IMR-90 (cell line): ENCODE data around the gene SH2D1B. TPM values are rescaled to one million over a fixed set of nuclear protein-coding genes. Genes with fewer than 3 reads are reported as not detected.

Experiments
- ATAC-seq: fragments of 200-7000 bp; cut with Tn5 transposase; 2 replicates; pipeline ENCODE4 v1.9.1; 2020; ENCODE audit warnings: low read depth, mild to moderate bottlenecking, moderate library complexity
- BruUV-seq: library from RNA; stranded (reverse); fragments of 400-500 nt; replicated peaks from 2 replicates; lab custom pipeline; 2021; lab: Mats Ljungman, UMichigan
- CTCF ChIA-PET: fragments of 300-600 bp; formaldehyde crosslinking; extraction: SDS; loops from one replicate; lab custom pipeline; 2021; ENCODE audit warnings: antibody characterized with exemption; lab: Yijun Ruan, JAX
- POLR2A ChIA-PET: fragments of 300-600 bp; sonication (Branson Sonifier 250); formaldehyde crosslinking; loops from one replicate; lab custom pipeline; 2022; ENCODE audit warnings: antibody characterized with exemption; ENCODE audit not compliant: unreplicated experiment; lab: Charles Lee
- DNase-seq: peaks from one replicate; pipeline ENCODE4 v3.0.0; 2013
- H2AFZ ChIP-seq: replicated peaks from 2 replicates; pipeline ENCODE3; 2013; ENCODE audit warnings: low read length, mild to moderate bottlenecking; ENCODE audit not compliant: poor library complexity
- H2AK5ac ChIP-seq: 2 replicates; pipeline ENCODE4 v1.6.1; 2013; ENCODE audit warnings: low read depth, low read length, inconsistent platforms
- H2AK9ac ChIP-seq: replicated peaks from 2 replicates; pipeline ENCODE3; 2013; ENCODE audit warnings: mild to moderate bottlenecking, low read depth, low read length, moderate library complexity; ENCODE audit not compliant: poor library complexity
- H2BK120ac ChIP-seq: 2 replicates; pipeline ENCODE4 v1.6.1; 2013; ENCODE audit warnings: low read depth, low read length, inconsistent platforms
- H2BK15ac ChIP-seq: 3 replicates; pipeline ENCODE4 v1.6.1; 2013; ENCODE audit warnings: low read depth, low read length, inconsistent platforms
- H2BK20ac ChIP-seq: 2 replicates; pipeline ENCODE4 v1.6.1; 2013; ENCODE audit warnings: low read depth, mild to moderate bottlenecking, inconsistent platforms, low read length, moderate library complexity
- H2BK5ac ChIP-seq: 2 replicates; pipeline ENCODE4 v1.6.1; 2013; ENCODE audit warnings: mild to moderate bottlenecking, low read depth, low read length, inconsistent platforms; ENCODE audit not compliant: poor library complexity, severe bottlenecking
- H3K14ac ChIP-seq: replicated peaks from 2 replicates; pipeline ENCODE4 v1.6.1; 2013; ENCODE audit warnings: low read depth, low read length, inconsistent platforms
- H3K18ac ChIP-seq: 2 replicates; pipeline ENCODE4 v1.6.1; 2013; ENCODE audit warnings: low read depth, low read length, control low read depth
- H3K23ac ChIP-seq: 2 replicates; pipeline ENCODE4 v1.6.1; 2013; ENCODE audit warnings: low read depth, low read length, inconsistent platforms
- H3K27ac ChIP-seq: 2 replicates; pipeline ENCODE4 v1.5.1; 2013; ENCODE audit warnings: mild to moderate bottlenecking, control low read depth, low read length; ENCODE audit not compliant: insufficient read depth
- H3K27me3 ChIP-seq: 2 replicates; pipeline ENCODE4 v1.6.1; 2013; ENCODE audit warnings: low read length; ENCODE audit not compliant: control insufficient read depth, insufficient read depth
- H3K36me3 ChIP-seq: 2 replicates; pipeline ENCODE4 v1.6.1; 2013; ENCODE audit warnings: low read length, mixed read lengths; ENCODE audit not compliant: control insufficient read depth, insufficient read depth
- H3K4ac ChIP-seq: 2 replicates; pipeline ENCODE4 v1.6.1; 2013; ENCODE audit warnings: low read depth, low read length, inconsistent platforms
- H3K4me1 ChIP-seq: 2 replicates; pipeline ENCODE4 v1.6.1; 2013; ENCODE audit warnings: low read length, mixed read lengths; ENCODE audit not compliant: control insufficient read depth, insufficient read depth
- H3K4me2 ChIP-seq: 2 replicates; pipeline ENCODE4 v1.6.1; 2013; ENCODE audit warnings: low read depth, mild to moderate bottlenecking, control low read depth, low read length, moderate library complexity
- H3K4me3 ChIP-seq: 2 replicates; pipeline ENCODE4 v1.5.1; 2013; ENCODE audit warnings: low read depth, mild to moderate bottlenecking, control low read depth, low read length, moderate library complexity; ENCODE audit not compliant: insufficient read depth
- H3K56ac ChIP-seq: 2 replicates; pipeline ENCODE4 v1.6.1; 2013; ENCODE audit warnings: low read length, inconsistent platforms; ENCODE audit not compliant: insufficient read depth; ENCODE audit errors: extremely low read depth
- H3K79me1 ChIP-seq, 2 experiments: 2 replicates each; pipeline ENCODE4 v1.6.1; 2013; ENCODE audit warnings: low read length in 2 of 2, inconsistent platforms in 1 of 2, low read depth in 1 of 2
- H3K9ac ChIP-seq: 2 replicates; pipeline ENCODE4 v1.6.1; 2013; ENCODE audit warnings: low read depth, low read length, control low read depth
- H3K9me1 ChIP-seq: 2 replicates; pipeline ENCODE4 v1.6.1; 2013; ENCODE audit warnings: low read length, inconsistent platforms; ENCODE audit not compliant: insufficient read depth
- H3K9me3 ChIP-seq: 2 replicates; pipeline ENCODE4 v1.6.1; 2013; ENCODE audit warnings: low read length; ENCODE audit not compliant: control insufficient read depth, insufficient read depth
- H4K20me1 ChIP-seq: 2 replicates; pipeline ENCODE4 v1.6.1; 2013; ENCODE audit warnings: low read length, inconsistent platforms; ENCODE audit not compliant: insufficient read depth
- H4K5ac ChIP-seq: 2 replicates; pipeline ENCODE4 v1.6.1; 2013; ENCODE audit warnings: mild to moderate bottlenecking, low read depth, low read length, control low read depth
- H4K8ac ChIP-seq, 2 experiments: 2 replicates each; pipeline ENCODE4 v1.6.1; 2013; ENCODE audit warnings: low read depth in 2 of 2, low read length in 2 of 2, control low read depth in 1 of 2, inconsistent platforms in 1 of 2
- H4K91ac ChIP-seq: 2 replicates; pipeline ENCODE4 v1.6.1; 2013; ENCODE audit warnings: low read depth, low read length, inconsistent platforms; ENCODE audit not compliant: insufficient read depth
- BHLHE40 ChIP-seq: fragments of 150-350 bp; IDR thresholded peaks from 2 replicates; pipeline ENCODE4 v1.6.1; 2016; ENCODE audit warnings: mild to moderate bottlenecking, low read depth, low read length
- CEBPB ChIP-seq: IDR thresholded peaks from 2 replicates; pipeline ENCODE4 v1.6.1; 2012; ENCODE audit warnings: low read depth, low read length, improper control_type of control experiment
- CHD1 ChIP-seq: IDR thresholded peaks from 2 replicates; pipeline ENCODE4 v1.6.1; 2012; ENCODE audit warnings: low read depth, low read length, improper control_type of control experiment
- CTCF ChIP-seq: conservative IDR thresholded peaks from 2 replicates; pipeline ENCODE4 v1.5.1; 2012; ENCODE audit warnings: mild to moderate bottlenecking, low read depth, low read length, improper control_type of control experiment
- ELK1 ChIP-seq: fragments of 150-350 bp; IDR thresholded peaks from 2 replicates; pipeline ENCODE4 v1.6.1; 2016; ENCODE audit warnings: low read depth, mild to moderate bottlenecking, low read length, moderate library complexity, borderline replicate concordance
- FOS ChIP-seq: fragments of 150-350 bp; IDR thresholded peaks from 2 replicates; pipeline ENCODE4 v1.6.1; 2016; ENCODE audit warnings: low read depth, low read length
- MAFK ChIP-seq: IDR thresholded peaks from 2 replicates; pipeline ENCODE4 v1.6.1; 2012; ENCODE audit warnings: low read depth, low read length, improper control_type of control experiment
- MAZ ChIP-seq: IDR thresholded peaks from 2 replicates; pipeline ENCODE4 v1.6.1; 2012; ENCODE audit warnings: low read depth, mild to moderate bottlenecking, low read length, improper control_type of control experiment, moderate library complexity, borderline replicate concordance
- MXI1 ChIP-seq: IDR thresholded peaks from 2 replicates; pipeline ENCODE4 v1.6.1; 2012; ENCODE audit warnings: low read depth, mild to moderate bottlenecking, low read length, moderate library complexity, borderline replicate concordance
- NFE2L2 ChIP-seq: fragments of 150-350 bp; IDR thresholded peaks from 2 replicates; pipeline ENCODE4 v1.6.1; 2016; ENCODE audit warnings: low read depth, mild to moderate bottlenecking, low read length
- POLR2A ChIP-seq: IDR thresholded peaks from 2 replicates; pipeline ENCODE4 v1.6.1; 2012; ENCODE audit warnings: mild to moderate bottlenecking, low read depth, low read length
- RAD21 ChIP-seq: IDR thresholded peaks from 2 replicates; pipeline ENCODE4 v1.6.1; 2012; ENCODE audit warnings: low read length, improper control_type of control experiment
- RCOR1 ChIP-seq: IDR thresholded peaks from 2 replicates; pipeline ENCODE4 v1.6.1; 2012; ENCODE audit warnings: mild to moderate bottlenecking, low read length, improper control_type of control experiment; ENCODE audit not compliant: insufficient replicate concordance
- RFX5 ChIP-seq: IDR thresholded peaks from 2 replicates; pipeline ENCODE4 v1.8.0; 2012; ENCODE audit warnings: low read depth, mild to moderate bottlenecking, low read length, moderate library complexity
- SMC3 ChIP-seq: fragments of 150-350 bp; IDR thresholded peaks from 2 replicates; pipeline ENCODE4 v1.6.1; 2016; ENCODE audit warnings: low read depth, mild to moderate bottlenecking, antibody characterized with exemption, low read length, moderate library complexity
- USF2 ChIP-seq: fragments of 150-350 bp; IDR thresholded peaks from 2 replicates; pipeline ENCODE4 v1.6.1; 2017; ENCODE audit warnings: mild to moderate bottlenecking, antibody characterized with exemption, low read length, low read depth
- whole genome bisulfite sequencing, 2 experiments: methylation state at CpG; one replicate each; pipeline versions ENCODE4 v1.1.5 to v1.1.7; 2013; ENCODE audit warnings: missing lambda C conversion rate in 2 of 2; ENCODE audit not compliant: insufficient read length in 1 of 2; ENCODE audit errors: extremely low coverage in 2 of 2; 5-methylcytosine and 5-hydroxymethylcytosine counted together
- dilution Hi-C: fragments of 300-500 bp; cut with HindIII; formaldehyde crosslinking; loops from one replicate; pipeline ENCODE4 v1.14.3; 2018; ENCODE audit warnings: low sequenced_read_pairs; ENCODE audit not compliant: unreplicated experiment
- in situ Hi-C: fragments of 300-500 bp; cut with MboI; formaldehyde crosslinking; loops from 3 replicates; pipeline ENCODE4 v1.14.3; 2019; ENCODE audit warnings: low sequenced_read_pairs, inconsistent platforms, mixed read lengths
- intact Hi-C: fragments of 100-400 bp; cut with micrococcal nuclease; formaldehyde crosslinking; loops from 2 replicates; pipeline ENCODE4 v1.10.0; 2022
- polyA plus RNA-seq, 3 experiments: library from polyadenylated mRNA; depleted of rRNA; stranded (reverse); fragments of >200 nt; gene quantifications; 2 replicates each; pipeline ENCODE4 v1.2.3, GENCODE V29; 2012; ENCODE audit warnings: low replicate concordance in 1 of 3
- total RNA-seq: library from RNA; depleted of rRNA; stranded (reverse); fragments of >200 nt; gene quantifications from 2 replicates; pipeline ENCODE4 v1.2.3, GENCODE V29; 2012

SH2D1B gene
- total and polyA plus RNA-seq, 2 of the 4 experiments (the other 2 are of a cell fraction): 0.03 to 0.18 TPM

GRCh38 chr1:162383516-162383915 lies 28.4 kb downstream of the SH2D1B start:
- H2BK20ac ChIP-seq: no peak overlapping the region
- no peaks in the 10 kb centered on the region for H3K79me1 ChIP-seq
- no peak overlapping the region for H3K9ac ChIP-seq
- no peak overlapping the region for H3K23ac ChIP-seq
- H2AK9ac ChIP-seq: no peak overlapping the region
- H3K27me3 ChIP-seq: peaks cover 25% of the 10 kb centered on the region
- 79% methylated on average over 3 of the region's 8 CpGs; no CpG with 5 or more reads in 1 of the 2 experiments for WGBS, 2 experiments
- no peak overlapping the region for H2AK5ac ChIP-seq
- no peak overlapping the region for H3K4me2 ChIP-seq
- no peak overlapping the region for H2BK120ac ChIP-seq
- H3K4me3 ChIP-seq: no peak overlapping the region
- POLR2A ChIA-PET: no interaction called here
- intact Hi-C loops: no loop called here
- no peak overlapping the region for H4K5ac ChIP-seq
- no peaks in the 10 kb centered on the region for H4K20me1 ChIP-seq
- H3K4me1 ChIP-seq: no peaks in the 10 kb centered on the region
- BruUV-seq: no TSS peak
- H4K91ac ChIP-seq: no peak overlapping the region
- CTCF ChIA-PET: interaction anchor here (0.9 to 1.1 kb wide), 2 partner anchors 327 to 328 kb away, joined by 3 to 4 read pairs; no protein-coding TSS in a partner anchor
- TF ChIP-seq CTCF (no peak), RFX5 (no peak), ELK1 (no peak), FOS (no peak), CEBPB (no peak), RAD21 (no peak), SMC3 (no peak), MAFK (no peak), MXI1 (no peak), RCOR1 (no peak), BHLHE40 (no peak), USF2 (no peak), NFE2L2 (no peak), POLR2A (no peak), CHD1 (no peak), MAZ (no peak)
- H2AFZ ChIP-seq: no peak overlapping the region
- dilution Hi-C loops: no loop called here
- DNase-seq: no peak
- H2BK5ac ChIP-seq: no peak overlapping the region
- H3K56ac ChIP-seq: no peak overlapping the region
- H3K14ac ChIP-seq: no peak overlapping the region
- no peak overlapping the region for H2BK15ac ChIP-seq
- H3K18ac ChIP-seq: no peak overlapping the region
- no peak overlapping the region for H4K8ac ChIP-seq
- H3K4ac ChIP-seq: no peak overlapping the region
- no peaks in the 10 kb centered on the region for H3K9me1 ChIP-seq
- H3K36me3 ChIP-seq: no peaks in the 10 kb centered on the region
- in situ Hi-C loops: loop anchor here (25.0 kb wide), 1 partner anchor 596 kb away; no protein-coding TSS in a partner anchor
- no peak overlapping the region for H3K27ac ChIP-seq
- ATAC-seq: no peak
- H3K9me3 ChIP-seq: no peaks in the 10 kb centered on the region
